Muscle of back (tissue), 11 donors: ENCODE measurements around the gene GTPBP6. TPM values are rescaled to one million over a fixed set of nuclear protein-coding genes. Genes with fewer than 3 reads are reported as not detected.
"Not testable (repeated sequence)": the region's sequence is repeated elsewhere in the genome, so short reads cannot be mapped to it uniquely, and the experiment has no call there.

Source experiments
- DNase-seq, 3 donors: peaks; one replicate each; pipeline versions ENCODE4 v3.0.0 to v3.0.0-alpha.2; 2013
- polyA plus RNA-seq, 10 donors: library from polyadenylated mRNA; unstranded; fragments of 120-200 nt; gene quantifications; one replicate each; pipeline ENCODE4 v1.2.1, GENCODE V29; 2013; ENCODE audit not compliant: insufficient read length in 10 of 10

Gene GTPBP6
- polyA plus RNA-seq, 10 donors, result 24.8 to 52.6 (median 43.8) TPM

- DNase-seq, result no peak
Observed at GRCh38 chrX:352582-353314, 34.2 kb upstream of the GTPBP6 start.

DNA sequence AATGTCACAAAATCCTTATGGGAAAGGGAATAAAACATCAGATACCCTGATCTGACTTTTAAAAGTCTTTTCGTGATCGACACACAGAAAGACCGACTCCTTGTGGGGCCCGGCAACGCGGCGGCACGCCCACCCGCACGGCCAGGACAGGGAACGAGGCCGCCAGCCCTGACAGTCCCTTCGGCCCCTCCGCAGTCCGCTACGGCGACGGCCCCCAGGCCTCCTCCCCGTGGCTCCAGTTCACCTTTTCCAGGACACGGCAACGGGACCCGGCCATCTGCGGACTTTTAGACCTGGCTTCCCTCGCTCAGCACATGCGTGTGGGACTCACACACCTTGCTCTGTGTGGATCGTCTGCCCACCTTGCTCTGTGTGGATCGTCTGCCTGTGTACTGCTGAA is 33.6 kb upstream of the GTPBP6 start:
- no peak for DNase-seq

- no peak for DNase-seq
Observed at GRCh38 chrX:351736-352135, 33.1 kb upstream of the GTPBP6 start.

- not testable (repeated sequence) for DNase-seq
Observed at GRCh38 chrX:351324-351641, 32.7 kb upstream of the GTPBP6 start.

DNA sequence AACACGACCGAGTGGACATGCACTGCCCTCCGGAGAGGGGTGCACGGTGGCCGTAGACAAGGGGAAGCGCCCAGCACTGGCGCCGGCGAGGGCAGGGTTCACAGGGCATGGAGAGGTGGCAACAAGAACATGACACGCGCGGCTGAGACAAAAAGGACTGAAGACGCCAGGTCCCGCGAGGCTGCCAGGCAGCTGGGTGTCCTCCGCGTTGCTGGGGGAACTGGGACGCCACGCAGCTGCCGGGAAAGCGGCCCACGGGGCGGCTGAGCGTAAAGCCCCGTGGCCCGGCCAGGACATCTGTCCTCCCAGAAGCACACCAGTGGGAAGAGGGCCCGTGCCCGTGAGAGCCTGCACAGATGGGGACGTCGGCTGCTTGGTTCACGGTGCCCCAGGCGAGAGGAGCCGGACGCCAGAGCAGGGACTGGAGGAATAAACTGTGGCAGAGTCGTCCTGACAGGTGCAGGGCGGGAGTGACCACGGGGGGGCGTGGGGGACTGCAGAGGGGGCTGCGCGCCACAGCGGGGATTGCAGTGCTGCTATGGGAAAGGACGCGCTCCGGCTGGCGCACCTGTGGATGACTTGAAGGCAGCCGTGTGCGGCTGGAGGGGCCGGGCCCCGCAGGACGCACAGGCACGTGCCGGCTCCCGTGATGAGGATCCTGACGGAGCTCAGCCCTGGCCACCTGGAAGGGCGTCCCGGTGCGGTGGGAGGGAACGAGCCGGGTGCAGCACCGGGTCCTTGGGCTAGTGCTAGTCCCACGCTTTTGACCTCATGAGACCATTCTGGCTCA is 32.1 kb upstream of the GTPBP6 start:
- no peak for DNase-seq

- no peak for DNase-seq
Observed at GRCh38 chrX:350148-350533, 31.5 kb upstream of the GTPBP6 start.

- no peak for DNase-seq
Observed at GRCh38 chrX:349702-350101, 31.1 kb upstream of the GTPBP6 start.

DNA sequence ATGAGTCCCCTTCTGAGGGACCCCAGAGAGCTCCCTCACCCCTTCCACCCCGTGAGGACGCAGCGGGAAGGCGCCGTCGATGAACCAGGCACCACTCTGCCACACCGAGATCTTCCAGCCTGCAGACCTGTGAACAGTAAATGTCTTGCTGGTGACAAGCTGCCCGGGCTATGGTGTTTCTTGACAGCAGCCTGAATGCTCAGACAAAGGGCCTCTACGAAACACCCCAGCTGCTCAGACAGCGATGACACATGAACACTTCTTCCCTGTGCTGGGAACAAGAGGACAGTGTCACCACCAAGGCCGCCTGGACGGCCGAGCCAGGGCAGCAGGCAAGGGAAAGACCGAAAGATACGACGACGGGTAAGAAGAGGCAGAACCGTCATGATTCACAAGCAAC is 30.6 kb upstream of the GTPBP6 start:
- no peak for DNase-seq

- no peak for DNase-seq
Observed at GRCh38 chrX:348461-349117, 30.0 kb upstream of the GTPBP6 start.

DNA sequence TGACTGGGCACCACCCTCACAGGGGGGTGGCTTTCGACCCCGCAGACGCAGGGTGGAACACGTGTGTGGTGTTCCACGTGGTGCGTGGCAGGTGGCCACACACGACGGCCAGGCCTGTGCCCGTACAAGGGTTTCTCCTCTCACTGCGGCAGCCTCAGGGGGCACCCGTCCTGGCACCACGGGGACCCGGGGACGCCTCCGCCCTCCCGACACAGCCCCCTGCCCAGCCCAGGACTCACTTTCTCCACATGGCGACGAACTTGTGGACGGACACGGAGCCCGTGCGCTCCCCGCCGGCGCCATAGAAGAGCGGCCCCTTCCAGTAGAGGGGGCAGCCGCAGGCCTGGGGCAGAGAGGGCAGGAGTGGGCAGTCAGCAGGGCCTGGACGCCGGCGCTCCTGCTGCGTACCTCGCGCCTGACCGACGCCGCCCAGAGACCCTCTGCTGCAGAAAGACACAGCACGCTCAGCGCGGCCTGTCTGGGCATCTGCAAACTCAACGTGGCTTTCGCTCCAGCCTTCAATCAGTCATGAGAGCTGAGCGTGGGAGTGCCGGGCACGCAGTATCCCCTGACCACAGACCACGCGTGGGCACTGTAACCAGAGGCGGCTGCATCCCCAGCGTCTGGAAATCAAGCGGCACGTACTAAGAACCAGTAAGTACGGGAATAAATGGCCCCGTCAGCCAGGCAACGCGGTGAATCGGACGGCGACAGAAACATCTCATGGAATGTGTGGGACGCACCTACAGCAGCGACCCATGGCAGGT is 28.9 kb upstream of the GTPBP6 start:
- no peak for DNase-seq

GRCh38 chrX:346034-346813 is 27.6 kb upstream of the GTPBP6 start:
- no peak for DNase-seq

DNA sequence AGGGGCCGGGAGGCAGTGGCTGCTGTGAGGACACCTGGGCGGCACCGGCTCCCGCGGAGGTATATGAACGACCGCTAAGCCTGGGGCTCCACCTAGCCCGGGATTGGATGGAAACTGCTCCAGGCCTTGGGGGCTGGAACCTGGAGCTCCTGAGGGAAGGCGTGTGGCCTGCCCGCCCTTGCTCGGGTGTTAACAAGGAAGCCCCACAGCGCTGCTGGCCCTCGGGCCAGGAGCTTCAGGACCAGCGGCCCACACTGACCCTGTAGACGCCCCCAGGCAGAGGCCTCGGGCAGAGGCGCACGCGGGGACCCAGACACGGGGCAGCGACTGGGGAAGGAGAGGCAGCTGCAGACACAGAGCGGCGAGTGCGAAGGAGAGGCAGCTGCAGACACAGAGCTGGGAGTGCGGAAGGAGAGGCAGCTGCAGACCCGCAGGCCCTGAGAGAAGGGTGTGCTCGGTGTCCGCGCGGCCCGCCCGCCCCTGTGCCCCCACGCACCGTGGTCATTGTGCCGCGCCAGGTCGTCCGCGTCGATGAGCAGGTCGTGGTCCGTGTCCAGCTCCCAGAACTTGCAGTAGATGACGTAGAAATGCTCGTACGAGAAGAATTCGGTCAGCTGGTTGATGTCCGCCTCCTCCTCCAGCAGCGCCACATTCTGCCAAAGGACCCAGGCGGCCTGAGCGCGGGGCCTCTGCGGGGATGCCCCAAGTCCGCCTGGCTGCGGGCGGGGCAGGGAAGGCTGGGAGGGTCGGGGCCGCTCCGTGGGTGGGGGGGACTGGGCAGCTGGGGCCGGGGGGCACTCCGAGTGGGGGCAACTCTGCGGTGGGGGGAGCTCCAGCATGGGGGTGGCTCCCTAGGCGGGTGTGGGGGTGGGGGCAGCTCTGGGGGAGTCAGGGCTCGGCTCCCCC is 26.7 kb upstream of the GTPBP6 start:
- DNase-seq, result no peak

GRCh38 chrX:344371-344901 is 25.8 kb upstream of the GTPBP6 start:
- DNase-seq, result no peak

GRCh38 chrX:341541-342101 is 23.0 kb upstream of the GTPBP6 start:
- DNase-seq, result no peak

DNA sequence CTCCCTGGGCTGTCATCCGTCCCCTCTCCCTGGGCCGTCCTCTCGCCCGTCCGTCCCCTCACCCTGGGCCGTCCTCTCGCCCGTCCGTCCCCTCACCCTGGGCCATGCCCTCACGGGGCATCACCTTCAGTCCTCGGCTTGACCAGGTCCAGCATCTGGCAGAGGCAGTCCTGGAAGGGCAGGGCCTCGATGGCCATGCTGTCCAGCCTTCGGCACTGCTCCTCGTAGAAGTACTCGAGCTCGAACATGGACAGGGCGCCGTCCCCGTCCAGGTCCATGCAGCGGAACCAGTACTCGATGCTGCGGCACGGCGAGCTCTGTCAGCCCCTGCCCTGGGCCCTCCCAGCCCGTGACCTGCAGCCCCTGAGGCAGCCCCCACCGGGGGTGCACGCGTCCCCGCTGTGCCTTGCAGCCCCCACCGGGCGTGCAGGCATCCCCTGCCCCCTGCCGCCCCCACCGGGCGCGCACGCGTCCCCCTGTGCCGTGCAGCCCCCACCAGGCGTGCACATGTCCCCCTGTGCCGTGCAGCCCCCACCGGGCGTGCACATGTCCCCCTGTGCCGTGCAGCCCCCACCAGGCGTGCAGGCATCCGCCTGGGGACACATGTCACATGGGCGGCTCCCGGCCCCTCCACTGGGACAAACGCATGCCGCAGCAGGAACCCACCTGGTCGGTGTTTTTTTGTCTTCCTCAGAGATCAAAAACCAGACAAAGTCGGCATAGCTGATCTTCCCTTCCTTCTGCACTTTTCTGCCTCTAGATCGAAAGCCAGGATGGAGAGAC is 22.2 kb upstream of the GTPBP6 start:
- DNase-seq, result no peak

DNA sequence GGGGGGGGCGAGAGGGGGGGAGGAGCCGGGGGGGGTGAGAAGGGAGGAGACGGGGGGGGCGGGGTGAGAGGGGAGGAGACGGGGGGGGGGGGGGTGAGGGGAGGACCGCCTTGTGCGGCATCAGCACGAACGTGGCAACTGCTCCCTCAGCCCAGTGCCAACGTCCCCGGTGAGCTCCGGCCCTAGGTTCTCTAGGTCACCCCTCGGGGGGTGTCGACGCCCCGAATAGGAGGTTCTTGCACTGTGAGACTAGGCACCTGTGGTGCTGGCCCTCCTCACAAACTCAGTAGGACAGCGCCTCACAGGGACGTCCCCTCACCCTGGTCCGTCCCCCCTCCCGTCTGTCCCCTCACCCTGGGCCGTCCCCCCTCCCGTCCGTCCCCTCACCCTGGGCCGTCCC is 21.5 kb upstream of the GTPBP6 start:
- DNase-seq, result no peak

DNA sequence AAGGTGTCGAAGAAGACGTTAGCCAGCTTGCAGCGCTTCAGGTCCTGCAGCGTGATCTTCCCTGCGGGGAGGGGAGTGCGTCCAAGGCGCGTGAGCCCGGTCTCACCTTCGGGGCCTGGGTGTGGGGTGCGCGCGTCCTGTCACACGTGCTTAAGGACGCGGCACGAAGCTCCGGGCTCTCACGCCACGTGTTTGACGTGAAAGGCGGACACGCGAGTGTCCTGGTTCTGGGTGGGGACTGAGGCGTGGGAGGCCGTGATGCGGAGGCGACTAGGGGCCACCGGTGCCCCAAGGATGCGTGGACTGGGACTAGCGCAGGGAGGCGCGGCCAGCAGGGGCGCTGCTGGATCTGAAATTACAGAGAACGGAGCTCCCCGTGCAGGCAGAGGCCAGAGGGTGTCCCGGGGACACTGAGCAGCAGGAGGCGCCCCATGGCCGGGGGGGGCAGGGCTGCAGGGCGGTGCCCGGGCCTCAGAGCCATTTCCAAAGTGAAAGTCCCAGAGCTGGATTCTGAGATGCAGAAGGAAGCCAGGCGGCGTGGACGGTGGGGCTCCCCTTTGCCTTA is 20.3 kb upstream of the GTPBP6 start:
- no peak for DNase-seq

- DNase-seq, result no peak
Observed at GRCh38 chrX:338281-338835, 19.8 kb upstream of the GTPBP6 start.
